Natural killer cell (primary cell): ENCODE data around the gene NMNAT2. TPM values are rescaled to one million over a fixed set of nuclear protein-coding genes. Genes with fewer than 3 reads are reported as not detected.
"Not testable (repeated sequence)": the region's sequence is repeated elsewhere in the genome, so short reads cannot be mapped to it uniquely, and the experiment has no call there.

Source experiments
- ATAC-seq, 3 donors: fragments of 150-1000 bp in 2 of 3; fragments of 200-7000 bp in 1 of 3; cut with Tn5 transposase; 1 replicate in 1 of 3; 2 replicates in 2 of 3; pipeline ENCODE4 v1.10.0; 2021; ENCODE audit warnings: mild to moderate bottlenecking in 2 of 3, moderate library complexity in 2 of 3
- DNase-seq, 2 donors: peaks; one replicate each; pipeline versions ENCODE4 v3.0.0 to v3.0.0-alpha.2; 2013 to 2021; ENCODE audit warnings: mixed read lengths in 1 of 2
- H3K27ac ChIP-seq: one replicate; pipeline ENCODE4 v1.5.1; 2013; ENCODE audit warnings: mild to moderate bottlenecking, low read length
- H3K27me3 ChIP-seq: one replicate; pipeline ENCODE4 v1.6.1; 2013; ENCODE audit warnings: low read length; ENCODE audit not compliant: control insufficient read depth, insufficient read depth
- H3K36me3 ChIP-seq: one replicate; pipeline ENCODE4 v1.6.1; 2013; ENCODE audit warnings: low read length; ENCODE audit not compliant: control insufficient read depth, insufficient read depth
- H3K4me1 ChIP-seq: one replicate; pipeline ENCODE4 v1.6.1; 2013; ENCODE audit warnings: low read length; ENCODE audit not compliant: control insufficient read depth, insufficient read depth
- H3K4me3 ChIP-seq: one replicate; pipeline ENCODE4 v1.5.1; 2013; ENCODE audit warnings: low read length
- H3K9me3 ChIP-seq: one replicate; pipeline ENCODE4 v1.6.1; 2013; ENCODE audit warnings: low read length; ENCODE audit not compliant: control insufficient read depth, insufficient read depth
- H3K27ac Mint-ChIP-seq, 2 donors: one replicate each; pipeline ENCODE4 v1.8.0; 2022; ENCODE audit warnings: mild to moderate bottlenecking in 2 of 2, mixed read lengths in 2 of 2, moderate library complexity in 1 of 2
- H3K27me3 Mint-ChIP-seq, 2 donors: one replicate each; pipeline ENCODE4 v1.8.0; 2022; ENCODE audit warnings: low read depth in 2 of 2, mixed read lengths in 2 of 2
- H3K36me3 Mint-ChIP-seq: one replicate; pipeline ENCODE4 v1.8.0; 2022; ENCODE audit warnings: mixed read lengths
- H3K4me1 Mint-ChIP-seq, 2 donors: one replicate each; pipeline ENCODE4 v1.8.0; 2022; ENCODE audit warnings: mixed read lengths in 2 of 2
- H3K4me3 Mint-ChIP-seq: one replicate; pipeline ENCODE4 v1.8.0; 2022; ENCODE audit warnings: mild to moderate bottlenecking, moderate library complexity, mixed read lengths
- H3K9me3 Mint-ChIP-seq, 2 donors: one replicate each; pipeline ENCODE4 v1.8.0; 2022; ENCODE audit warnings: mixed read lengths in 2 of 2
- WGBS: methylation state at CpG from one replicate; pipeline ENCODE4 v1.1.7; 2013; ENCODE audit warnings: missing lambda C conversion rate; ENCODE audit not compliant: insufficient coverage; 5-methylcytosine and 5-hydroxymethylcytosine counted together
- intact Hi-C: fragments of 100-400 bp; cut with micrococcal nuclease; formaldehyde crosslinking; loops from one replicate; pipeline ENCODE4 v1.14.2; 2022
- total RNA-seq, 4 donors: library from RNA; stranded (reverse); fragments of 120-200 nt in 1 of 4; gene quantifications; one replicate each; pipeline versions ENCODE4 v1.2.3 to v1.2.4, GENCODE V29; 2013 to 2022
- TF ChIP-seq, protein P1 (sequence below): fragments of 200-600 bp; IDR thresholded peaks from one replicate; pipeline ENCODE4 v1.8.0; 2022; ENCODE audit warnings: antibody characterized with exemption

NMNAT2 gene
- total RNA-seq, 3 donors from 2014 or later (not counting 1 experiment from before 2014, with no cell fraction given): not detected

DNA sequence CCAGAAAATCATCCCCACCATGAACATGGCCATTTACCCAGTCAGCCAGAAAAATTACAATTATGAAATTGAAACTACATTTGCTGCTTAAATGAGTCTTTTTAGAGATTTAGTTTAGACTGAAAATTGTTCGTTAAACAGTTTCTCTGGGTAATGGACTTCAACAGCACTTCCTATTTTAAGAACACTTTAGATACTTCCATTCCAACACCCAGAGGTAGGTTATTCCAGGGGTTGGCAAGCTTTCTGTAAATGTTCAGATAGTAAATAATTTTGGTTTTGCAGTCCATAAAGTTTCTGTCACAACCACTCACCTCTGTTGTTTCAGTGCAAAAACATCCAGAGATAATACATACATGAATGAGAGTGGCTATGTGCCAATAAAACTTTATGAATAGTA, 10.2 kb downstream of the NMNAT2 start:
- TF ChIP-seq, protein P1, sequence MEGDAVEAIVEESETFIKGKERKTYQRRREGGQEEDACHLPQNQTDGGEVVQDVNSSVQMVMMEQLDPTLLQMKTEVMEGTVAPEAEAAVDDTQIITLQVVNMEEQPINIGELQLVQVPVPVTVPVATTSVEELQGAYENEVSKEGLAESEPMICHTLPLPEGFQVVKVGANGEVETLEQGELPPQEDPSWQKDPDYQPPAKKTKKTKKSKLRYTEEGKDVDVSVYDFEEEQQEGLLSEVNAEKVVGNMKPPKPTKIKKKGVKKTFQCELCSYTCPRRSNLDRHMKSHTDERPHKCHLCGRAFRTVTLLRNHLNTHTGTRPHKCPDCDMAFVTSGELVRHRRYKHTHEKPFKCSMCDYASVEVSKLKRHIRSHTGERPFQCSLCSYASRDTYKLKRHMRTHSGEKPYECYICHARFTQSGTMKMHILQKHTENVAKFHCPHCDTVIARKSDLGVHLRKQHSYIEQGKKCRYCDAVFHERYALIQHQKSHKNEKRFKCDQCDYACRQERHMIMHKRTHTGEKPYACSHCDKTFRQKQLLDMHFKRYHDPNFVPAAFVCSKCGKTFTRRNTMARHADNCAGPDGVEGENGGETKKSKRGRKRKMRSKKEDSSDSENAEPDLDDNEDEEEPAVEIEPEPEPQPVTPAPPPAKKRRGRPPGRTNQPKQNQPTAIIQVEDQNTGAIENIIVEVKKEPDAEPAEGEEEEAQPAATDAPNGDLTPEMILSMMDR: no peak
- H3K4me1 ChIP-seq: no peaks in the 10 kb centered on the region
- intact Hi-C loops: no loop called here

DNA sequence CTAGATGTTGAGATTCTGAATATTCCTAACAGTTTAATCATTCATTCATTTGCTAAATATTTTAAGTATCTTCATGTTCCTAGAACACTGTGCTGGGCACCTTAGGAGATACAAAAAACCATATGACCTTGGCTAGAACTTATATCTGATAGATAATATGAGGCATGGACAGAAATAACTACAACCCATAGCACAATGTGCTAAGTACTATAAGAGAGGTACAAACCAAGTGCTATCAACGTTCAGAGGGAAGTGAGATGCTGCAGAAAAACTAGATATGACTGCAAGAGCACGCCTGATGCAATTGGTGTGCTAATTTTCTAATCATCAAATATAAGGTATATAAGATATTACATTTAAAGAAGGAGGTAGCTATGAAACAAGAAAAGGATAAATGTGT, 10.7 kb downstream of the NMNAT2 start:
- peaks cover 16 to 30% of the 10 kb centered on the region in 2 donors for H3K27me3 Mint-ChIP-seq

More for the DNA sequence above, 10.2 kb downstream of the NMNAT2 start:
- Mint-ChIP-seq H3K36me3 (no peaks in the 10 kb centered on the region), H3K4me1 (no peaks in the 10 kb centered on the region), H3K4me3 (no peak overlapping the region), H3K27me3 (peaks cover 16 to 30% of the 10 kb centered on the region in 2 donors), H3K9me3 (peaks cover 0 to 2% of the 10 kb centered on the region in 2 donors), H3K27ac (no peak overlapping the region)
- DNase-seq (no peak), ATAC-seq (no peak)
- no peak overlapping the region for H3K27ac ChIP-seq
- H3K4me3 ChIP-seq: no peak overlapping the region
- no peaks in the 10 kb centered on the region for H3K9me3 ChIP-seq
- peaks cover 8% of the 10 kb centered on the region for H3K27me3 ChIP-seq
- WGBS: no CpG with 5 or more reads among the region's 1 CpG
- no peaks in the 10 kb centered on the region for H3K36me3 ChIP-seq

DNA sequence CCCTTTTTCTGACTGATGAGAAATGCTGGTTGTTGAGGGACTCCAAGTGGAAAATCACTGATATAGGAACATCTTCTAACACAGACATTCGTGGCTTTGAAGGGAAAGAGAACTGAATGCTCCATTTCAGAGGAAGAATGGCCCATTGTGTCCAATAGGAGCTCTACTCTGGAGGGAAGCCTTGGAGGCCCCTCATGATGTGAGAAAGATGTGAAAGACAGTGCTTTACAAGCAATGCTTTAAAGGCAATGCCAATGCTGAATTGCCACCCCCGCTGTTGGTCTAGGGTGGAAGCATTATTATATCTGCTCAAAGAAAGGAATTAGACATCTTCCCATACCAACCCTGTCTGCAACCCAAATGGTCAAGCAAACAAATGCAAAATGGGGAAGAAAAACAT, 13.7 kb downstream of the NMNAT2 start:
- peaks cover 8% of the 10 kb centered on the region for H3K27me3 ChIP-seq
- H3K27ac ChIP-seq: no peak overlapping the region
- WGBS: 78% methylated on average over 1 of the region's 2 CpGs
- no peaks in the 10 kb centered on the region for H3K4me1 Mint-ChIP-seq
- peaks cover 10 to 30% of the 10 kb centered on the region in 2 donors for H3K27me3 Mint-ChIP-seq
- TF ChIP-seq, protein P1: no peak
- H3K4me3 Mint-ChIP-seq: no peak overlapping the region
- H3K4me3 ChIP-seq: no peak overlapping the region
- intact Hi-C loops: no loop called here
- no peak overlapping the region for H3K27ac Mint-ChIP-seq
- H3K36me3 ChIP-seq: no peaks in the 10 kb centered on the region
- no peak for DNase-seq
- no peaks in the 10 kb centered on the region for H3K36me3 Mint-ChIP-seq
- no peak for ATAC-seq
- no peaks in the 10 kb centered on the region for H3K4me1 ChIP-seq
- H3K9me3 Mint-ChIP-seq: no peaks in the 10 kb centered on the region
- no peaks in the 10 kb centered on the region for H3K9me3 ChIP-seq

More for the DNA sequence above, 10.7 kb downstream of the NMNAT2 start:
- DNase-seq (no peak), ATAC-seq (no peak)
- no peak overlapping the region for H3K4me3 ChIP-seq
- H3K36me3 ChIP-seq: no peaks in the 10 kb centered on the region
- Mint-ChIP-seq H3K4me3 (no peak overlapping the region), H3K27ac (no peak overlapping the region), H3K9me3 (peaks cover 0 to 2% of the 10 kb centered on the region in 2 donors), H3K36me3 (no peaks in the 10 kb centered on the region), H3K4me1 (no peaks in the 10 kb centered on the region)
- no peaks in the 10 kb centered on the region for H3K4me1 ChIP-seq
- peaks cover 8% of the 10 kb centered on the region for H3K27me3 ChIP-seq
- TF ChIP-seq, protein P1: no peak
- intact Hi-C loops: no loop called here
- WGBS: 83% methylated on average over 1 of the region's 2 CpGs
- H3K9me3 ChIP-seq: no peaks in the 10 kb centered on the region
- no peak overlapping the region for H3K27ac ChIP-seq

DNA sequence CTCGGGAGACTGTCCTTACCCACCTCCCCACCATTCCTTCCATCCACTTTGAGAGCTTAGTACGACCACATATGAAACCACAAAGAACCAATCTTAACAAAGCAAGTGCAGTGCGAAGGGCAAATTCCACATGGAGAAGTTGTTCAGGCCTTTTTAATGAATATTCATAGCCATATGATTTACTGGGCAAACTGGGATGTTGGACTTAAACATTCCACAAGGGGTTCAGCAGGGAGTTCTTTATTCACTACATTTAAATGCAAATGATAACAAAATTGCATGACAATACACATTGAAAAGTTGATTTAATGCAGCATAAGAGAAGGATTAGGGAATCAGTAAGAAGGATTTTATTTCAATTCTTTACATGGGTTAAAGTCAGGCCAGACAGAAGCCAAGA, 14.7 kb downstream of the NMNAT2 start:
- ATAC-seq: no peak
- Histone ChIP-seq H3K27ac (no peak overlapping the region), H3K36me3 (no peaks in the 10 kb centered on the region), H3K4me3 (no peak overlapping the region), H3K27me3 (peaks cover 5% of the 10 kb centered on the region), H3K4me1 (no peaks in the 10 kb centered on the region), H3K9me3 (no peaks in the 10 kb centered on the region)
- Mint-ChIP-seq H3K27me3 (peaks cover 15 to 30% of the 10 kb centered on the region in 2 donors), H3K27ac (no peak overlapping the region), H3K4me3 (no peak overlapping the region), H3K9me3 (no peaks in the 10 kb centered on the region), H3K4me1 (no peaks in the 10 kb centered on the region), H3K36me3 (no peaks in the 10 kb centered on the region)
- 52% methylated on average over 2 of the region's 3 CpGs for WGBS
- DNase-seq: no peak
- TF ChIP-seq, protein P1: no peak
- intact Hi-C loops: no loop called here

DNA sequence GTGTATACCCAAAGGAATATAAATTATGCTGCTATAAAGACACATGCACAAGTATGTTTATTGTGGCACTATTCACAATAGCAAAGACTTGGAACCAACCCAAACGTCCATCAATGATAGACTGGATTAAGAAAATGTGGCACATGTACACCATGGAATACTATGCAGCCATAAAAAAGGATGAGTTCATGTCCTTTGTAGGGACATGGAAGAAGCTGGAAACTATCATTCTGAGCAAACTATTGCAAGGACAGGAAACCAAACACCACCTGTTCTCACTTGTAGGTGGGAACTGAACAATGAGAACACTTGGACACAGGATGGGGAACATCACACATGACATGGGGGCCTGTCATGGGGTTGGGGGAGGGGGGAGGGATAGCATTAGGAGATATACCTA, 16.6 kb downstream of the NMNAT2 start:
- H3K27me3 Mint-ChIP-seq: peaks cover 13 to 31% of the 10 kb centered on the region in 2 donors
- H3K4me1 ChIP-seq, H3K4me3 ChIP-seq, ATAC-seq, H3K9me3 ChIP-seq, H3K4me1 Mint-ChIP-seq, H3K36me3 Mint-ChIP-seq, intact Hi-C loops, H3K36me3 ChIP-seq, H3K27ac Mint-ChIP-seq, DNase-seq, H3K27me3 ChIP-seq, H3K9me3 Mint-ChIP-seq, H3K27ac ChIP-seq, H3K4me3 Mint-ChIP-seq: not testable (repeated sequence)
- WGBS: no CpG with 5 or more reads among the region's 1 CpG
